ENCODE measurements around the gene MYO1G. TPM values are rescaled to one million over a fixed set of nuclear protein-coding genes. Genes with fewer than 3 reads are reported as not detected.

Gene MYO1G
- total RNA-seq, 2 donors from 2014 or later: 2.6 to 4.2 TPM

- intact Hi-C loops (cut with DNase I, micrococcal nuclease): loop anchor here in 1 of 2 donors (10.0 kb wide), 1 partner anchor 130 kb away; the partner anchor contains the start of gene TBRG4
- ATAC-seq: no peak
- DNase-seq: no peak
Measured at GRCh38 chr7:44984478-44984758, 5.6 kb upstream of the MYO1G start.

- no peak for ATAC-seq
- no peak for DNase-seq
- intact Hi-C loops (cut with DNase I, micrococcal nuclease): loop anchor here in 1 of 2 donors (10.0 kb wide), 1 partner anchor 131 kb away; the partner anchor contains the start of gene TBRG4
Measured at GRCh38 chr7:44983742-44984477, 5.1 kb upstream of the MYO1G start.

GRCh38 chr7:44982970-44983369 lies 4.2 kb upstream of the MYO1G start:
- intact Hi-C loops (cut with DNase I, micrococcal nuclease): loop anchor here in 1 of 2 donors (10.0 kb wide), 1 partner anchor 132 kb away; the partner anchor contains the start of gene TBRG4
- no peak for ATAC-seq
- DNase-seq: no peak

- intact Hi-C loops (cut with DNase I, micrococcal nuclease): loop anchor here in 1 of 2 donors (10.0 kb wide), 1 partner anchor 132 kb away; the partner anchor contains the start of gene TBRG4
- ATAC-seq: no peak
- no peak for DNase-seq
Measured at GRCh38 chr7:44982535-44982923, 3.7 kb upstream of the MYO1G start.

GRCh38 chr7:44981035-44981706 lies 2.4 kb upstream of the MYO1G start:
- DNase-seq (no peak), ATAC-seq (no peak)
- intact Hi-C loops (cut with DNase I, micrococcal nuclease): loop anchor here in 1 of 2 donors (10.0 kb wide), 1 partner anchor 134 kb away; the partner anchor contains the start of gene TBRG4

GRCh38 chr7:44980393-44981034 lies 1.7 kb upstream of the MYO1G start:
- ATAC-seq (no peak), DNase-seq (peak in 1 of 2 donors; percentile 50)
- intact Hi-C loops (cut with DNase I, micrococcal nuclease): loop anchor here in 1 of 2 donors (10.0 kb wide), 1 partner anchor 134 kb away; the partner anchor contains the start of gene TBRG4

- no peak for ATAC-seq
- intact Hi-C loops (cut with DNase I, micrococcal nuclease): loop anchor here in 1 of 2 donors (10.0 kb wide), 2 partner anchors 135 to 155 kb away; partner anchors contain the start of gene TBRG4
- no peak for DNase-seq
Measured at GRCh38 chr7:44979481-44980392, 922 bp upstream of the MYO1G start.

GRCh38 chr7:44977959-44978335 lies 868 bp downstream of the MYO1G start:
- intact Hi-C loops (cut with DNase I, micrococcal nuclease): loop anchor here in 1 of 2 donors (10.0 kb wide), 1 partner anchor 157 kb away; no protein-coding TSS in a partner anchor
- peak; percentile 30 for ATAC-seq
- peak in 1 of 2 donors; percentile 66 for DNase-seq

GRCh38 chr7:44977304-44977958 lies 1.4 kb downstream of the MYO1G start:
- intact Hi-C loops (cut with DNase I, micrococcal nuclease): loop anchor here in 1 of 2 donors (10.0 kb wide), 1 partner anchor 157 kb away; no protein-coding TSS in a partner anchor
- no peak for ATAC-seq
- peak in 1 of 2 donors; percentile 31 for DNase-seq

GRCh38 chr7:44976746-44977196 lies 2.0 kb downstream of the MYO1G start:
- no peak for ATAC-seq
- DNase-seq: no peak
- intact Hi-C loops (cut with DNase I, micrococcal nuclease): loop anchor here in 1 of 2 donors (10.0 kb wide), 1 partner anchor 158 kb away; no protein-coding TSS in a partner anchor

GRCh38 chr7:44976040-44976745 lies 2.6 kb downstream of the MYO1G start:
- intact Hi-C loops (cut with DNase I, micrococcal nuclease): loop anchor here in 1 of 2 donors (10.0 kb wide), 1 partner anchor 159 kb away; no protein-coding TSS in a partner anchor
- no peak for ATAC-seq
- DNase-seq: no peak

- intact Hi-C loops (cut with DNase I, micrococcal nuclease): loop anchor here in 1 of 2 donors (10.0 kb wide), 1 partner anchor 159 kb away; no protein-coding TSS in a partner anchor
- no peak for DNase-seq
- ATAC-seq: no peak
Measured at GRCh38 chr7:44975331-44976039, 3.3 kb downstream of the MYO1G start.

GRCh38 chr7:44974549-44974948 lies 4.3 kb downstream of the MYO1G start:
- intact Hi-C loops (cut with DNase I, micrococcal nuclease): loop anchor here in 1 of 2 donors (10.0 kb wide), 1 partner anchor 160 kb away; no protein-coding TSS in a partner anchor
- DNase-seq (no peak), ATAC-seq (no peak)

- intact Hi-C loops (cut with DNase I, micrococcal nuclease): loop anchor here in 1 of 2 donors (10.0 kb wide), 1 partner anchor 161 kb away; no protein-coding TSS in a partner anchor
- ATAC-seq (peak; percentile 89), DNase-seq (peak in 1 of 2 donors; percentile 74)
Measured at GRCh38 chr7:44973610-44974401, 5.0 kb downstream of the MYO1G start.

GRCh38 chr7:44972562-44972961 lies 6.3 kb downstream of the MYO1G start:
- intact Hi-C loops (cut with DNase I, micrococcal nuclease): loop anchor here in 1 of 2 donors (10.0 kb wide), 1 partner anchor 162 kb away; no protein-coding TSS in a partner anchor
- no peak for DNase-seq
- ATAC-seq: no peak

Measured in left colon (tissue), 2 donors.